Lower lobe of right lung (tissue), 2 donors: ENCODE data around the gene SPATA46. TPM values are rescaled to one million over a fixed set of nuclear protein-coding genes. Genes with fewer than 3 reads are reported as not detected.
A peak's percentile ranks its signal among the peaks of the same experiment; 100 is the strongest.

ENCODE experiments used
- ATAC-seq, 2 donors: fragments of 200-7000 bp; cut with Tn5 transposase; one replicate each; pipeline ENCODE4 v1.9.1; 2020 to 2022; ENCODE audit warnings: mild to moderate bottlenecking in 2 of 2, moderate library complexity in 2 of 2
- DNase-seq: peaks from one replicate; pipeline ENCODE4 v3.0.0-alpha.2; 2020
- H3K27ac ChIP-seq: fragments of 200-600 bp; one replicate; pipeline ENCODE4 v1.8.0; 2022
- H3K27me3 ChIP-seq: fragments of 200-600 bp; one replicate; pipeline ENCODE4 v1.8.0; 2022; ENCODE audit warnings: low read depth
- H3K36me3 ChIP-seq: fragments of 200-600 bp; one replicate; pipeline ENCODE4 v1.8.0; 2022; ENCODE audit warnings: mild to moderate bottlenecking
- H3K4me1 ChIP-seq: fragments of 200-600 bp; one replicate; pipeline ENCODE4 v1.8.0; 2022
- H3K4me3 ChIP-seq: fragments of 200-600 bp; one replicate; pipeline ENCODE4 v1.8.0; 2022; ENCODE audit warnings: mild to moderate bottlenecking
- H3K9me3 ChIP-seq: fragments of 200-600 bp; one replicate; pipeline ENCODE4 v1.8.0; 2022
- intact Hi-C: fragments of 100-400 bp; cut with DNase I; formaldehyde crosslinking; loops from one replicate; pipeline ENCODE4 v1.11.0; 2022
- total RNA-seq: library from RNA; stranded (reverse); fragmentation: NEBNext Ultra II Directional; extraction: Animal tissue kit (Norgen Biotek cat#: 25700); gene quantifications from one replicate; pipeline ENCODE4 v1.2.1, GENCODE V29; 2021
- TF ChIP-seq, protein P1 (sequence below): fragments of 200-600 bp; IDR thresholded peaks from one replicate; pipeline ENCODE4 v1.8.0; 2022; ENCODE audit warnings: antibody characterized with exemption, mild to moderate bottlenecking
- donor health status: DM: no; HTN: yes; CAD: no; lungs with severe emphysema.

Gene SPATA46
- total RNA-seq, 1 donor from 2014 or later: not detected

DNA sequence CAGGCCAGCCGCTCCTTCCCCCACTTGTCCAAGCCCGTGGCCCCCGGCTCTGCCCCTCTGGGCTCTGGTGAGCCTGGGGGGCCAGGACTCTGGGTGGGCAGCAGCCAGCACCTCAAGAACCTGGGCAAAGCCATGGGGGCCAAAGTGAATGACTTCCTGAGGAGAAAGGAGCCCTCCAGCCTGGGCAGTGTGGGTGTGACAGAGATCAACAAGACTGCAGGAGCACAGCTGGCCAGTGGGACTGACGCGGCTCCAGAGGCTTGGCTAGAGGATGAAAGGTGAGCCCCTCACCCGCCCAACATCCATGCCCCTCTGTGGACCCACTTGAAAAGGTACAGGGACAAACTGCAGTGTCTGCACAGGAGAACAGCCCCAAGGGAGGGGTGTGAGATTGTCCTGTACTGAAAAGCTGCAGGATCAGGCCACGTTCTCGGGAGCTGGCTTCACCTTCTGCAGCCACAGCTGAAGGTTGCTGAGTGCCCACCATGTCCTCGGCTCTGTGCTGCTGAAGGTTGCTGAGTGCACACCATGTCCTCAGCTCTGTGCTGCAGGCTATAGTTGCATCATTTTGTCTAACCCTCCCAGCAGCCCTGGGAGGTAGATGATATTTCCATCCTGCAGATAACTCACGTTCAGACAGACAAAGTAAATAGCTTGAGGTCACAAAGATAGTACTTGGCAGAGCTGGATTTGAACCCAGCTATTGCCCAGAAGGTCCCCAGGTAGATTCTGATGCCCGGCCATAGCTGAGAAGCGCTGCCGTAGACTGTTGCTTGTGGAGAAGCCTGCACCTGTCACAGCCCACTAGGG is 5.5 kb upstream of the SPATA46 start:
- intact Hi-C loops: no loop called here
- Histone ChIP-seq H3K36me3 (no peaks in the 10 kb centered on the region), H3K4me1 (no peaks in the 10 kb centered on the region), H3K27me3 (no peaks in the 10 kb centered on the region), H3K9me3 (no peaks in the 10 kb centered on the region), H3K27ac (peak overlapping the region; percentile 67), H3K4me3 (no peak overlapping the region)
- ATAC-seq (peak in 1 of 2 donors; percentile 5), DNase-seq (no peak)
- TF ChIP-seq, protein P1, sequence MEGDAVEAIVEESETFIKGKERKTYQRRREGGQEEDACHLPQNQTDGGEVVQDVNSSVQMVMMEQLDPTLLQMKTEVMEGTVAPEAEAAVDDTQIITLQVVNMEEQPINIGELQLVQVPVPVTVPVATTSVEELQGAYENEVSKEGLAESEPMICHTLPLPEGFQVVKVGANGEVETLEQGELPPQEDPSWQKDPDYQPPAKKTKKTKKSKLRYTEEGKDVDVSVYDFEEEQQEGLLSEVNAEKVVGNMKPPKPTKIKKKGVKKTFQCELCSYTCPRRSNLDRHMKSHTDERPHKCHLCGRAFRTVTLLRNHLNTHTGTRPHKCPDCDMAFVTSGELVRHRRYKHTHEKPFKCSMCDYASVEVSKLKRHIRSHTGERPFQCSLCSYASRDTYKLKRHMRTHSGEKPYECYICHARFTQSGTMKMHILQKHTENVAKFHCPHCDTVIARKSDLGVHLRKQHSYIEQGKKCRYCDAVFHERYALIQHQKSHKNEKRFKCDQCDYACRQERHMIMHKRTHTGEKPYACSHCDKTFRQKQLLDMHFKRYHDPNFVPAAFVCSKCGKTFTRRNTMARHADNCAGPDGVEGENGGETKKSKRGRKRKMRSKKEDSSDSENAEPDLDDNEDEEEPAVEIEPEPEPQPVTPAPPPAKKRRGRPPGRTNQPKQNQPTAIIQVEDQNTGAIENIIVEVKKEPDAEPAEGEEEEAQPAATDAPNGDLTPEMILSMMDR: no peak

DNA sequence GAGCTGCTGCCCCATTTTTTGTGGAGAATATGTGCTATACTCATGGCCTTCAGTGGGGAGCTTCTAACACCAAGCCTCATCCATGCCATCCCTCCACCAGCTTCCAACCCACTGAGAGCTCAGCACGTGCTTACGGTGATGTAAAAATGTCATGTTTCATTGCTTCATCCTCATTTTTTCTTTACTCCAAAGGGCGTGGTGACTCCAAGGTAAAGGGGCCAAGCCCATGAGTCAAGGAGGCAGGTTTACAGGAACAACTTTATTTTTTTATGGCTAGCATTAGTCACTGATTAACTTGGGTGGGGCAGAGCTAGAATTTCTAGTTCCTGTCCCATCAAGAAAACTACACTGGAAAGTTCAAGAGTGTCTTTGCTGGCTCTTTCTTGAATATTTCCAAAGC is 4.7 kb upstream of the SPATA46 start, which contains the start of gene C1orf226:
C1orf226 (plus strand) TSS at position 346 of the 400 bp plus-strand sequence. CDS start 174 bp downstream, outside the sequence.
- Histone ChIP-seq H3K36me3 (no peaks in the 10 kb centered on the region), H3K4me3 (no peak within 1 kb of the TSS), H3K27ac (peak within 1 kb of the TSS; percentile 67), H3K4me1 (no peaks in the 10 kb centered on the region), H3K27me3 (no peaks in the 10 kb centered on the region), H3K9me3 (no peaks in the 10 kb centered on the region)
- peak; percentile 62 to 87 for ATAC-seq
- TF ChIP-seq, protein P1: no peak
- intact Hi-C loops: no loop called here
- DNase-seq: no peak

DNA sequence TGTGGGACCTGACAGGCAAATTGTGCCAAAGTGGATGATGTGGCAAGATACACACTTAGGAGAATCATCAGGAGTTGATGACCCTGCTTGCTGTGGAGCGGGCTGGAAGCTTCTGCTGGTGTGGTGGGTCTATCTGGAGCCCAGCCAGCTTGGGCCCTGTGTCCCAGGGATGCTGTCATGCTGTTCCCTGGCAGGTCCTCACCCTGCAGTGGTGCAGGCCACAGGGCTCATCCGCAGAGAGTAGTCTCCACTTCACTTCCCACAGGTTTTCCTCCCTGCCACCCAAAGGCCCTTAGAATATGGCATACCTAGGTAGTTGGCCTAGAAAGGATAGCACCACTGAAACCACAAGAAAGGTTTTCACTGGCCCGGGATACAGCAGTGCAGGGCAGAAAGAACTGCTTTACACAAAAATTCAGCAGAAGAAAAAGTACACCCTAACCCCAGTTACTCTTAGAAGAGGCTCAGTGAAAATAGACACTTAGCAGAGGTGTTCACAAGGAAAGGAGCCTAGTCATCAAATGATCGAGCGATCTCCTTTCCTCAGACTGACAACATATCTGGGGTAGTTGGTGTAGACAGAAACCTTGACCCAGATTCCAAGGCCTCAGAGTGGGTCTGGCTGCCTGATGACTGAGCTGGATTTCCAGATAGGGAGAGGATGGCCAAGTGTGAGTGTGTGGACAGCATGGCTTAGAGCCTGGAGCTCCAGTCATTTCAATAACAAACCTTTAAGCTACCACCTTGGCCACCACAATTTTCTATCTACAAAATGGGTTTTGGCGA is 3.6 kb upstream of the SPATA46 start:
- H3K9me3 ChIP-seq: no peaks in the 10 kb centered on the region
- intact Hi-C loops: no loop called here
- no peak for ATAC-seq
- H3K27ac ChIP-seq: no peak overlapping the region
- H3K4me1 ChIP-seq: no peaks in the 10 kb centered on the region
- H3K27me3 ChIP-seq: no peaks in the 10 kb centered on the region
- H3K36me3 ChIP-seq: no peaks in the 10 kb centered on the region
- no peak for DNase-seq
- TF ChIP-seq, protein P1: no peak
- no peak overlapping the region for H3K4me3 ChIP-seq

DNA sequence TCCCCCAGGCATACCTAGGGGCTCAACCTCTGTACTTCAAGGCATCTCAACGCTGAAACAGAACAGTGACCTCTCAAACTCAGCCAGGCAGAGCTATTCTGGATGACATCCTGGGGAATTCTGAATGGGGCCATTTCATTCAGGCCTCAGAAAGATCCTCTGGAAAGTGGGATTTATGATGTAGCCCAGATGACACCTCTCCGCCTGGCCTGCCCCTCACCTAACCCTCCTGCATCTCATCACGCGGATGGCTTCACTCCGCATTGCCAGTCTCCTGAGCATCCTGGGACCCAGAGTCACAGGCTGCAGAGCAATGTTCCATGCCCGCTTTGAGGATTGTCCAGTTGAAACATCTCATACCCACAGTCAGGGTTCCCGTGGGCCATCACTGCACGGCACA is 1.2 kb downstream of the SPATA46 start:
- TF ChIP-seq, protein P1: no peak
- Histone ChIP-seq H3K27ac (no peak overlapping the region), H3K4me3 (no peak overlapping the region), H3K4me1 (no peaks in the 10 kb centered on the region), H3K27me3 (no peaks in the 10 kb centered on the region), H3K9me3 (no peaks in the 10 kb centered on the region), H3K36me3 (no peaks in the 10 kb centered on the region)
- DNase-seq (no peak), ATAC-seq (no peak)
- intact Hi-C loops: no loop called here

DNA sequence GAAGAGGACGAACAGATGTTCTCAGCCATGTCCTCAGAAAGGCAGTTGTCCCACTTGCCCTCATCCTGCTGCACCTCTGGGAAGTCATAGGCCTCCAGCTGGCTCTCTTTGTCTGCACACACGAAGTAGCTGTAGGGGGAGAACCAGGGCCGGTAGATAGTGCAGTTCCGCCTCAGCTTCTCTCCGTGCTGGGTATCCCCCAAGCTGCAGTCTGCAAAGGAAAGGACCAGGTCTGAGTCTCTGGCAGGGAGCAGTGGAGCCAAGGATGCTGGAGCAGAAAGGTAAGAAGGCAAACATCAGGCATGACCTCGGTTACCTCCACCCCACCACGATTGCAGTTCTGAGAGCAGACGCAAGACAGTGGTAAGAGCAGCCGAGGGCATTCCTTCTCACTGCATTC is 2.2 kb downstream of the SPATA46 start:
- DNase-seq (no peak), ATAC-seq (no peak)
- H3K4me3 ChIP-seq: no peak overlapping the region
- H3K9me3 ChIP-seq: no peaks in the 10 kb centered on the region
- H3K36me3 ChIP-seq: no peaks in the 10 kb centered on the region
- no peaks in the 10 kb centered on the region for H3K27me3 ChIP-seq
- TF ChIP-seq, protein P1: no peak
- intact Hi-C loops: no loop called here
- H3K27ac ChIP-seq: no peak overlapping the region
- no peaks in the 10 kb centered on the region for H3K4me1 ChIP-seq
